Right cardiac atrium (tissue), 5 donors: ENCODE results near the gene UBXN2A. TPM values are rescaled to one million over a fixed set of nuclear protein-coding genes. Genes with fewer than 3 reads are reported as not detected.
A peak's percentile ranks its signal among the peaks of the same experiment; 100 is the strongest.
"Not testable (repeated sequence)": the region's sequence is repeated elsewhere in the genome, so short reads cannot be mapped to it uniquely, and the experiment has no call there.

Source experiments
- ATAC-seq, 2 donors: fragments of 200-7000 bp; cut with Tn5 transposase; one replicate each; pipeline versions ENCODE4 v1.8.0 to v1.9.1; 2020; ENCODE audit warnings: moderate library complexity in 2 of 2, mild to moderate bottlenecking in 1 of 2
- DNase-seq, 3 donors: peaks; one replicate each; pipeline ENCODE4 v3.0.0-alpha.2; 2020
- H3K27ac ChIP-seq: one replicate; pipeline ENCODE4 v1.5.1; 2013; ENCODE audit warnings: mild to moderate bottlenecking, low read length, control low read depth, moderate library complexity
- H3K27me3 ChIP-seq: one replicate; pipeline ENCODE4 v1.6.1; 2013; ENCODE audit not compliant: control insufficient read depth, insufficient read depth
- H3K4me1 ChIP-seq: one replicate; pipeline ENCODE4 v1.6.1; 2013; ENCODE audit warnings: low read length; ENCODE audit not compliant: control insufficient read depth, insufficient read depth
- H3K4me3 ChIP-seq: one replicate; pipeline ENCODE4 v1.5.1; 2013; ENCODE audit warnings: low read length, control low read depth
- H3K9me3 ChIP-seq: one replicate; pipeline ENCODE4 v1.6.1; 2013; ENCODE audit warnings: low read length; ENCODE audit not compliant: control insufficient read depth
- WGBS: extraction: QIAGEN DNeasy Blood & Tissue Kit; methylation state at CpG from one replicate; pipeline ENCODE4 v1.1.7; 2013; 5-methylcytosine and 5-hydroxymethylcytosine counted together
- intact Hi-C, 4 donors: fragments of 100-400 bp; cut with DNase I; formaldehyde crosslinking; loops; one replicate each; pipeline versions ENCODE4 v1.11.0 to v1.14.0; 2022 to 2023
- polyA plus RNA-seq: library from polyadenylated mRNA; stranded (reverse); fragments of 200-250 nt; gene quantifications from one replicate; pipeline ENCODE4 v1.2.3, GENCODE V29; 2013
- total RNA-seq, 4 donors: library from RNA; stranded (reverse); fragmentation: NEBNext Ultra II Directional; extraction: Animal tissue kit (Norgen Biotek cat#: 25700); gene quantifications; one replicate each; pipeline ENCODE4 v1.2.1, GENCODE V29; 2021
- donor health status: healthy with polysubstance abuse.
- donor health status: DM: no; HTN: yes; CAD: no.
- donor health status: DM: no; HTN: no; CAD: no.
- donor health status: DM: no; HTN: yes; CAD: no; lungs with severe emphysema.
- donor health status: DM: yes; HTN: yes; CAD: no.

UBXN2A gene
- total and polyA plus RNA-seq, 5 donors = 14.7 to 27.3 (median 24.2) TPM

DNA sequence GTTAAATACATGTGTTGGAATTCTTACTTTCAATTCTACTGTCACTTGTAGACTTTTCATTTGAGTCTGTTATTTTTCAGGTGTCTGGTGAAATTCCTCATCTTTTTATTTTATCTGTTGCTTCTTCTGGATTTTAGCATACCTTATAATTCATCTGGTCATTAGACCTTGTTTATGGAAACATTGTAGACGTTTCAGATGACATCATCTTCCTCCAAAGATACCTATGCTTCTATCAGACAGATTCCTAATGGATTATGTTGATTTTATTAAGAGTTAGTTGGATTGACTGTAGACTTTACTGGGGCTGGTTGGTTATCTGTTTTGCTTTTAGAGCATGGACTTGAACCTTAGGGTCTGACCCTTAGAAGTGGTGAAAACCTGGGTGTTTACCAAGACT, 54.3 kb downstream of the UBXN2A start:
- Histone ChIP-seq H3K4me3 (no peak overlapping the region), H3K27me3 (no peaks in the 10 kb centered on the region), H3K4me1 (no peaks in the 10 kb centered on the region), H3K9me3 (no peaks in the 10 kb centered on the region), H3K27ac (no peak overlapping the region)
- no peak for DNase-seq
- intact Hi-C loops = no loop called here
- 51% methylated on average over 1 of the region's 1 CpG for WGBS
- ATAC-seq = no peak

- Histone ChIP-seq H3K27ac (no peak overlapping the region), H3K9me3 (no peaks in the 10 kb centered on the region), H3K4me3 (no peak overlapping the region), H3K27me3 (no peaks in the 10 kb centered on the region), H3K4me1 (peaks cover 3% of the 10 kb centered on the region)
- intact Hi-C loops = no loop called here
- no peak for ATAC-seq
- DNase-seq = no peak
Measured at GRCh38 chr2:24007693-24008092, 67.4 kb downstream of the UBXN2A start.

DNA sequence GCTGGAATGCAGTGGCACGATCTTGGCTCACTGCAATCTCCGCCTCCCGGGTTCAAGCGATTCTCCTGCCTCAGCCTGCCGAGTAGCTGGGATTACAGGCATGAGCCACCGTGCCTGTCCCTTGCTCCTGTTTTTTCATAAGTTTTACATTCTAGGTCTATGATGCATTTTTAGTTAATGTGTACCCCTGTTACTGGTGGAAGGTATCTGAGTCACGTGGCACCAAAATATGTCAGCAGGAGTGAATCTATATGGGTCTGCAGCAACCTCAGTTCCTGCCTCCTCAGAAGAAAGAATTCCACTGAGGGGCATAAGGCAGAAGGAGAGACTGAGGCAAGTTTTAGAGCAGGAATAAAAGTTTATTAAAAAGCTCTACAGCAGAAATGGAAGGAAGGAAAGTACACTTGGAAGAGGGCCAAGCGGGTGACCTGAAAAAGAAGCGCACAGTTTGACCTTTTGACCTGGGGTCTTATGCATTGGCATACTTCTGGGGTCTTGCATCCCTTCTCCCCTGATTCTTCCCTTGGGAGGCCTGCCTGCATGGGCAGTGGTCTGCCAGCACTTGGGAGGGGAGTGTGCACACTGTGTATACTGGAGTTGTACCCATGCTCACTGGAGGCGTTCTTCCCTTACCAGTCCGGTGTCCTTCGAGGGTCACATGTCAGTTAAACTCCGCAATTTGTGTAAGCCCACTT, 68.6 kb downstream of the UBXN2A start:
- no peak for DNase-seq
- intact Hi-C loops = no loop called here
- H3K9me3 ChIP-seq = no peaks in the 10 kb centered on the region
- 74% methylated on average over 13 of the region's 13 CpGs for WGBS
- no peak overlapping the region for H3K27ac ChIP-seq
- H3K4me1 ChIP-seq = peaks cover 3% of the 10 kb centered on the region
- H3K27me3 ChIP-seq = no peaks in the 10 kb centered on the region
- no peak overlapping the region for H3K4me3 ChIP-seq
- peak in 1 of 2 donors; percentile 25 for ATAC-seq

DNA sequence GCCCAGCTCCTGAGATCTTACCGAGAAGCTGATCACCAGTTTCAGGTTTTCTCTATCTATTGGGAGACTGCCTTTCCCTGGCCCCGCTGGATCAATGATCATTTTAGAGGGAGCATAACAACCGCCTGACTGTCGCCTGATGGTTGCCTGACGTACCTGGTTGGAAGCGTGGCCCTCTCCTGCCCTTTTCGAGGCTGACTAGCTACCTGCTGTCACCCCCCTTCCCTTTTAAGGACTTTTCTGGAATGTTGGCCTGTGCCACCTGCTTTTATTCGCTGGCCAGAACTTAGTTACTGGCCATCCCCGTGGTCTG, 69.1 kb downstream of the UBXN2A start:
- Histone ChIP-seq H3K4me1 (peaks cover 3% of the 10 kb centered on the region), H3K4me3 (peak overlapping the region; percentile 63), H3K27me3 (no peaks in the 10 kb centered on the region), H3K9me3 (no peaks in the 10 kb centered on the region), H3K27ac (no peak overlapping the region)
- no peak for DNase-seq
- ATAC-seq = no peak
- intact Hi-C loops = no loop called here
- WGBS = 69% methylated on average over 9 of the region's 9 CpGs

GRCh38 chr2:24009680-24010476, 69.6 kb downstream of the UBXN2A start, which contains the start of gene MFSD2B:
MFSD2B (plus strand) TSS chr2:24010085; CDS start chr2:24010097, 12 bp downstream.
- Histone ChIP-seq H3K4me1 (peaks cover 3% of the 10 kb centered on the region), H3K27me3 (no peaks in the 10 kb centered on the region), H3K27ac (no peak within 1 kb of the TSS), H3K9me3 (no peaks in the 10 kb centered on the region), H3K4me3 (peak within 1 kb of the TSS; percentile 63)
- ATAC-seq (peak; percentile 54 to 58), DNase-seq (no peak)
- 3% methylated on average over 75 of the region's 75 CpGs for WGBS
- intact Hi-C loops = no loop called here

DNA sequence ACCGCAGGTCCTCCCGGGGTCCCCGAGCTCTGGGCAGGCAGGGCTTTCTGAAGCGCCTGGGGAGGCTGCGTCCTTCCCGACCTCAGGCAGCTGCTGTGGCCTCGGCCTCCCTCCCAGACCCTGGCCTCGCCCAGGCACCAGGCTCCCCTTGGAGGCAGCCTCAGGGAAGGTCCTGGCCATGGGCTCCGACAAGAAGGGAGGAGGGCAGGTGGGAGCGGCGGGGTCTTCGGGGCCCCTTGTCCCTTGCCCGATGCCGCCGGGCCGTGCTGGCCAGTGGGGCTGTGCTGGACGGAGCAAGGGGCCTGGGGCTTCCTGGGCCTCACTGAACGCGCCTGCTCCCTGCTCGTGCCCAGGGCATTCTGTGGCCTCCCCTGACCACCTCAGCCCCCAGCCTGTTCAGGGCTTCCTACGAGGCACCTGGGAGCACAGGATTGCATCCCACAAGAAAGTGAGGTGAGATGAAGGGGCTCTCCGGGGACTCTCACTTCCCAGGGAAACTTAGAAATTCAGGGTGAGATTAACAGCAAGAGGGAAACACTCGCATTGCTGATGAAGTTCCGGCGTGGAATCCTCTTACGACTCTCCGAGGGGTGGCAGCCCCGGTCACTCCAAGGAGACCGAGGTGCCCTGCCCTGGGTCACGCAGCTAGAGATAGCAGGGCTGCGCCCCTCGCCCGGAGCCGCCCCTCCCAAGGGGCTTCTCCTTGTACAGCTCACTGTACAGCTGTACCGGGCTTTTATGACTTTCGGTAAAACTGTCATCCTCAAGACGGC, 70.4 kb downstream of the UBXN2A start:
- Histone ChIP-seq H3K27ac (no peak overlapping the region), H3K27me3 (no peaks in the 10 kb centered on the region), H3K9me3 (no peaks in the 10 kb centered on the region), H3K4me1 (peaks cover 3% of the 10 kb centered on the region), H3K4me3 (peak overlapping the region; percentile 63)
- intact Hi-C loops = no loop called here
- ATAC-seq (peak; percentile 50 to 53), DNase-seq (no peak)
- WGBS = 50% methylated on average over 37 of the region's 37 CpGs

DNA sequence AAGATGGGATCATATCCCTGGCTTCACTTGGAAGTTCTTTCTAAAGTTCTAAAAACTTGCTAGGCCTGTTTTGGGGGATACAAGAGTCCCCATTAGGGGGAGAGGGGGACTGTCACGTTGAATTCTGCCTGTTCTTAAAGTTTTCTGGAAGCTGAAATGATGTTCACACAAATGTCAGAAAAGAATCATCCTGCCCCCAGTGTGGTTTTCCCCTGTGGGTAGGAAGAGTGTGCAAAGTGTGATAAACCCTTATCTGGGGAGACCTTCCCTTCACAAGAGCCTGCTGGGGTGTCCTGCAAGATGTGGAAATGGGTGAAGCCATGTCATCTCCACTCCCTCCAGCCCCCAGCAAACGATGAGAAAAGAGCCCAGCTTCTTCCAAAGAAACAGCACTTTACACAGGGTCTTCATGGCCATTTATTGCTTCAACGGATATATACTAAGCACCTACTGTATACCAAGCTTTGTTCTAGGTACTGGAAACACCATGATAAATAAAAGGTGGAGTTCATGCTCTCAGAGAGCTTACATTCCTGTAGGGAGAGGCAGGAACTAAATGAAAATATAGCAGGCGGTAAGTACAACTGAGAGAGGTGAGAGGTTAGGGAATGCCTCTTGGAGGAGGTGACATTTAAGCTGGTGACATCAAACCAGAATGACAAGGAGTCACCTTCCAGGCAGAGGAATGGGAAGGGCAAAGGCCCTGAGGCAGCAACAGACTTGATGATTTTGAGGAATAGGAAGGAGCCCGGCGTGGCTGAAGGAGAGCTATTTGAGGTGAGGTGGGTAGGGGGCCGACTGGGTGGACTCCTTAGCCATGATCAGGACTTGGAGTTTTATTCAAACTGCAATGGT, 71.2 kb downstream of the UBXN2A start:
- ATAC-seq = no peak
- no peaks in the 10 kb centered on the region for H3K9me3 ChIP-seq
- no peak for DNase-seq

DNA sequence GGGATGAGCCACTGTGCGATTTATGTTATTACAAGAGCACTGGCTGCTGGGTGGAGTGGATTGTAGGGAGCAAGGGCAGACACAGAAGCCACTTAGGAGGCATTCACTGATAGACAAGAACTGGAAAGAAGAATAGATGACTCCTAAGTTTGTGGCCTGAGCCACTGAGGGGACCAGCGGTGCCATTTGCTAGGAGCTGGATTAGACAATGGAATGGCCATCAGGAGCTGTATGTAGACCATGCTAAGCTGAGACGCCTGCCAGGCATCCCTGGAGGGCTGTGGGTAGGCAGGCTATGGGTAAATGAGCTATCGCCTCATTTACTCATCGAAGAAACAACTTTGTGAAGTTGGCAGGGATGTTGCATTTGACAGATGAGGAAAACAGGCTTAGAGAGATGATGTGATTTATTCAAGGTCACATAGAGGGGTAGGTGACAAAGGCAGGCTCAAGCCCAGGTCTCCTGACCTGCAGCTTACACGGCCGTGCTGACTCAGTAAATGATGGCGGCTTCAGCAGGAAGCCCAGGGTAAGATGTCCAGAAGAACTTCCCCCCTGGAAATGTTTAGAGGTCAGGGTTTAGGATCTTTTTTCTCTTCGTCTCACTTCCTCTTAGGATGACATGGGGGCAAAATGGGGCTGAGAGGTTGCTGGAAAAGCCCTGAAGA, 72.4 kb downstream of the UBXN2A start:
- intact Hi-C loops = no loop called here
- Histone ChIP-seq H3K27me3 (no peaks in the 10 kb centered on the region), H3K27ac (no peak overlapping the region), H3K9me3 (no peaks in the 10 kb centered on the region), H3K4me3 (no peak overlapping the region), H3K4me1 (peaks cover 3% of the 10 kb centered on the region)
- DNase-seq (no peak), ATAC-seq (no peak)
- 74% methylated on average over 9 of the region's 9 CpGs for WGBS

More for the DNA sequence above, 71.2 kb downstream of the UBXN2A start:
- intact Hi-C loops = no loop called here
- 77% methylated on average over 7 of the region's 7 CpGs for WGBS
- Histone ChIP-seq H3K27ac (no peak overlapping the region), H3K27me3 (no peaks in the 10 kb centered on the region), H3K4me3 (no peak overlapping the region), H3K4me1 (peaks cover 3% of the 10 kb centered on the region)

DNA sequence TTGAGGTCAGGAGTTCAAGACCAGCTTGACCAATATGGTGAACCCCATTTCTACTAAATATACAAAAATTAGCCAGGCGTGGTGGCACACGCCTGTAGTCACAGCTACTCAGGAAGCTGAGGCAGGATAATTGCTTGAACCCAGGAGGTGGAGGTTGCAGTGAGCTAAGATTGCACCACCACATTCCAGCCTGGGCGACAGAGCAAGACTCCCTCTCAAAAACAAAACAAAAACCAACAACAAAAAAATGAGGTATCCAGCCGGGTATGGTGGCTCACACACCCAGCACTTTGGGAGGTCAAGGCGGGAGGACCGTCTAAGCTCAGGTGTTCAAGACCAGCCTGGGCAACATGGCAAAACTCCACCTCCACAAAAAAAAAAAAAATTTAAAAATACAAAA, 74.6 kb downstream of the UBXN2A start:
- H3K9me3 ChIP-seq, H3K27ac ChIP-seq, H3K4me3 ChIP-seq, intact Hi-C loops, H3K4me1 ChIP-seq, ATAC-seq, H3K27me3 ChIP-seq, DNase-seq: not testable (repeated sequence)
- WGBS = 92% methylated on average over 6 of the region's 6 CpGs
